Caki2 (cell line): Measurements from ENCODE around the gene INTS6. TPM values are rescaled to one million over a fixed set of nuclear protein-coding genes. Genes with fewer than 3 reads are reported as not detected.

Source experiments
- total RNA-seq: library from RNA; depleted of rRNA; stranded (reverse); fragments of >200 nt; shearing (Covaris generic); gene quantifications from 2 replicates; pipeline ENCODE4 v1.2.3, GENCODE V29; 2014; ENCODE audit warnings: low replicate concordance; rRNA removed

INTS6 gene
- total RNA-seq, 1 experiment from 2014 or later: 26.8 TPM

Other genes starting within 250 kb of the INTS6 start
- gene FAM124A, start 230.6 kb downstream of the INTS6 start, total RNA-seq: 0.23 and 0.30 TPM in 2 replicates
- gene SERPINE3, start 113.3 kb downstream of the INTS6 start, total RNA-seq: not detected in 2 replicates
- gene WDFY2, start 131.4 kb upstream of the INTS6 start, total RNA-seq: 0.70 and 1.2 TPM in 2 replicates